Measurements from ENCODE around the gene ATOH7.
A peak's percentile ranks its signal among the peaks of the same experiment; 100 is the strongest.

ATOH7 gene

GRCh38 chr10:68235581-68235980 is 3.7 kb upstream of the ATOH7 start:
- H3K36me3 ChIP-seq (ENCODE audit: control insufficient read depth, insufficient read depth, low read length), result no peaks in the 10 kb centered on the region
- peaks cover 3% of the 10 kb centered on the region for H3K4me1 ChIP-seq (ENCODE audit: control insufficient read depth, insufficient read depth, low read length, poor library complexity, severe bottlenecking)
- no peak overlapping the region for H3K27ac ChIP-seq (ENCODE audit: low read depth, low read length, severe bottlenecking)
- H3K9me3 ChIP-seq (ENCODE audit: control insufficient read depth, low read length), result no peaks in the 10 kb centered on the region
- H3K4me3 ChIP-seq (ENCODE audit: extremely low read depth, insufficient read depth, low read length, poor library complexity, severe bottlenecking), result no peak overlapping the region

GRCh38 chr10:68235111-68235510 is 3.2 kb upstream of the ATOH7 start:
- no peak overlapping the region for H3K4me3 ChIP-seq (ENCODE audit: extremely low read depth, insufficient read depth, low read length, poor library complexity, severe bottlenecking)
- no peaks in the 10 kb centered on the region for H3K9me3 ChIP-seq (ENCODE audit: control insufficient read depth, low read length)
- 87 to 100% methylated on average over 1 to 2 of the region's 2 CpGs for WGBS, 2 experiments (ENCODE audit: insufficient coverage in 2 of 2)
- H3K27ac ChIP-seq (ENCODE audit: low read depth, low read length, severe bottlenecking), result no peak overlapping the region
- peaks cover 3% of the 10 kb centered on the region for H3K4me1 ChIP-seq (ENCODE audit: control insufficient read depth, insufficient read depth, low read length, poor library complexity, severe bottlenecking)
- H3K36me3 ChIP-seq (ENCODE audit: control insufficient read depth, insufficient read depth, low read length), result no peaks in the 10 kb centered on the region

- Histone ChIP-seq H3K36me3 (ENCODE audit: control insufficient read depth, insufficient read depth, low read length) (no peaks in the 10 kb centered on the region), H3K9me3 (ENCODE audit: control insufficient read depth, low read length) (no peaks in the 10 kb centered on the region), H3K27ac (ENCODE audit: low read depth, low read length, severe bottlenecking) (no peak overlapping the region), H3K4me3 (ENCODE audit: extremely low read depth, insufficient read depth, low read length, poor library complexity, severe bottlenecking) (no peak overlapping the region), H3K4me1 (ENCODE audit: control insufficient read depth, insufficient read depth, low read length, poor library complexity, severe bottlenecking) (peaks cover 3% of the 10 kb centered on the region)
- WGBS, 2 experiments (ENCODE audit: insufficient coverage in 2 of 2), result 67 to 100% methylated on average over 1 of the region's 3 CpGs
Measured at GRCh38 chr10:68233046-68233445, 1.1 kb upstream of the ATOH7 start.

GRCh38 chr10:68231106-68231816 is 652 bp downstream of the ATOH7 start:
- Histone ChIP-seq H3K9me3 (ENCODE audit: control insufficient read depth, low read length) (no peaks in the 10 kb centered on the region), H3K4me3 (ENCODE audit: extremely low read depth, insufficient read depth, low read length, poor library complexity, severe bottlenecking) (peak overlapping the region; percentile 46), H3K27ac (ENCODE audit: low read depth, low read length, severe bottlenecking) (peak overlapping the region; percentile 75), H3K4me1 (ENCODE audit: control insufficient read depth, insufficient read depth, low read length, poor library complexity, severe bottlenecking) (peaks cover 3% of the 10 kb centered on the region), H3K36me3 (ENCODE audit: control insufficient read depth, insufficient read depth, low read length) (no peaks in the 10 kb centered on the region)
- 1% methylated on average over 40 to 61 of the region's 81 CpGs for WGBS, 2 experiments (ENCODE audit: insufficient coverage in 2 of 2)

GRCh38 chr10:68230268-68230667 is 1.6 kb downstream of the ATOH7 start:
- no peaks in the 10 kb centered on the region for H3K36me3 ChIP-seq (ENCODE audit: control insufficient read depth, insufficient read depth, low read length)
- H3K4me1 ChIP-seq (ENCODE audit: control insufficient read depth, insufficient read depth, low read length, poor library complexity, severe bottlenecking), result peaks cover 3% of the 10 kb centered on the region
- H3K4me3 ChIP-seq (ENCODE audit: extremely low read depth, insufficient read depth, low read length, poor library complexity, severe bottlenecking), result no peak overlapping the region
- no peak overlapping the region for H3K27ac ChIP-seq (ENCODE audit: low read depth, low read length, severe bottlenecking)
- H3K9me3 ChIP-seq (ENCODE audit: control insufficient read depth, low read length), result no peaks in the 10 kb centered on the region
- WGBS, 2 experiments (ENCODE audit: insufficient coverage in 2 of 2), result 100% methylated on average over 3 of the region's 5 CpGs

GRCh38 chr10:68224810-68225209 is 7.1 kb downstream of the ATOH7 start:
- Histone ChIP-seq H3K4me3 (ENCODE audit: extremely low read depth, insufficient read depth, low read length, poor library complexity, severe bottlenecking) (no peak overlapping the region), H3K36me3 (ENCODE audit: control insufficient read depth, insufficient read depth, low read length) (no peaks in the 10 kb centered on the region), H3K9me3 (ENCODE audit: control insufficient read depth, low read length) (no peaks in the 10 kb centered on the region), H3K27ac (ENCODE audit: low read depth, low read length, severe bottlenecking) (no peak overlapping the region), H3K4me1 (ENCODE audit: control insufficient read depth, insufficient read depth, low read length, poor library complexity, severe bottlenecking) (no peaks in the 10 kb centered on the region)

- H3K4me1 ChIP-seq (ENCODE audit: control insufficient read depth, insufficient read depth, low read length, poor library complexity, severe bottlenecking), result no peaks in the 10 kb centered on the region
- no peak overlapping the region for H3K4me3 ChIP-seq (ENCODE audit: extremely low read depth, insufficient read depth, low read length, poor library complexity, severe bottlenecking)
- no peaks in the 10 kb centered on the region for H3K36me3 ChIP-seq (ENCODE audit: control insufficient read depth, insufficient read depth, low read length)
- no peaks in the 10 kb centered on the region for H3K9me3 ChIP-seq (ENCODE audit: control insufficient read depth, low read length)
- H3K27ac ChIP-seq (ENCODE audit: low read depth, low read length, severe bottlenecking), result no peak overlapping the region
- 43 to 44% methylated on average over 1 to 2 of the region's 3 CpGs for WGBS, 2 experiments (ENCODE audit: insufficient coverage in 2 of 2)
Measured at GRCh38 chr10:68223535-68224165, 8.3 kb downstream of the ATOH7 start.

GRCh38 chr10:68222391-68222790 is 9.5 kb downstream of the ATOH7 start:
- H3K36me3 ChIP-seq (ENCODE audit: control insufficient read depth, insufficient read depth, low read length), result no peaks in the 10 kb centered on the region
- H3K9me3 ChIP-seq (ENCODE audit: control insufficient read depth, low read length), result no peaks in the 10 kb centered on the region
- 71 to 93% methylated on average over 1 of the region's 2 CpGs for WGBS, 2 experiments (ENCODE audit: insufficient coverage in 2 of 2)
- no peaks in the 10 kb centered on the region for H3K4me1 ChIP-seq (ENCODE audit: control insufficient read depth, insufficient read depth, low read length, poor library complexity, severe bottlenecking)
- no peak overlapping the region for H3K4me3 ChIP-seq (ENCODE audit: extremely low read depth, insufficient read depth, low read length, poor library complexity, severe bottlenecking)
- no peak overlapping the region for H3K27ac ChIP-seq (ENCODE audit: low read depth, low read length, severe bottlenecking)

GRCh38 chr10:68221196-68221595 is 10.7 kb downstream of the ATOH7 start:
- H3K36me3 ChIP-seq (ENCODE audit: control insufficient read depth, insufficient read depth, low read length), result no peaks in the 10 kb centered on the region
- no peak overlapping the region for H3K27ac ChIP-seq (ENCODE audit: low read depth, low read length, severe bottlenecking)
- no peaks in the 10 kb centered on the region for H3K9me3 ChIP-seq (ENCODE audit: control insufficient read depth, low read length)
- H3K4me1 ChIP-seq (ENCODE audit: control insufficient read depth, insufficient read depth, low read length, poor library complexity, severe bottlenecking), result no peaks in the 10 kb centered on the region
- no peak overlapping the region for H3K4me3 ChIP-seq (ENCODE audit: extremely low read depth, insufficient read depth, low read length, poor library complexity, severe bottlenecking)

GRCh38 chr10:68218786-68219185 is 13.1 kb downstream of the ATOH7 start:
- H3K27ac ChIP-seq (ENCODE audit: low read depth, low read length, severe bottlenecking), result no peak overlapping the region
- H3K4me1 ChIP-seq (ENCODE audit: control insufficient read depth, insufficient read depth, low read length, poor library complexity, severe bottlenecking), result no peaks in the 10 kb centered on the region
- H3K9me3 ChIP-seq (ENCODE audit: control insufficient read depth, low read length), result no peaks in the 10 kb centered on the region
- WGBS, 2 experiments (ENCODE audit: insufficient coverage in 2 of 2), result 88 to 95% methylated on average over 2 to 3 of the region's 4 CpGs
- no peak overlapping the region for H3K4me3 ChIP-seq (ENCODE audit: extremely low read depth, insufficient read depth, low read length, poor library complexity, severe bottlenecking)
- no peaks in the 10 kb centered on the region for H3K36me3 ChIP-seq (ENCODE audit: control insufficient read depth, insufficient read depth, low read length)

- Histone ChIP-seq H3K4me1 (ENCODE audit: control insufficient read depth, insufficient read depth, low read length, poor library complexity, severe bottlenecking) (no peaks in the 10 kb centered on the region), H3K27ac (ENCODE audit: low read depth, low read length, severe bottlenecking) (no peak overlapping the region), H3K4me3 (ENCODE audit: extremely low read depth, insufficient read depth, low read length, poor library complexity, severe bottlenecking) (no peak overlapping the region), H3K36me3 (ENCODE audit: control insufficient read depth, insufficient read depth, low read length) (no peaks in the 10 kb centered on the region), H3K9me3 (ENCODE audit: control insufficient read depth, low read length) (no peaks in the 10 kb centered on the region)
- 75 to 81% methylated on average over 4 of the region's 8 CpGs for WGBS, 2 experiments (ENCODE audit: insufficient coverage in 2 of 2)
Measured at GRCh38 chr10:68212721-68213352, 19.1 kb downstream of the ATOH7 start.
